IMR-90 (cell line): ENCODE results near the gene ATXN10. TPM values are rescaled to one million over a fixed set of nuclear protein-coding genes. Genes with fewer than 3 reads are reported as not detected.

ENCODE experiments used
- ATAC-seq: fragments of 200-7000 bp; cut with Tn5 transposase; 2 replicates; pipeline ENCODE4 v1.9.1; 2020; ENCODE audit warnings: low read depth, mild to moderate bottlenecking, moderate library complexity
- BruUV-seq: library from RNA; stranded (reverse); fragments of 400-500 nt; replicated peaks from 2 replicates; lab custom pipeline; 2021; lab: Mats Ljungman, UMichigan
- CTCF ChIA-PET: fragments of 300-600 bp; formaldehyde crosslinking; extraction: SDS; loops from one replicate; lab custom pipeline; 2021; ENCODE audit warnings: antibody characterized with exemption; lab: Yijun Ruan, JAX
- POLR2A ChIA-PET: fragments of 300-600 bp; sonication (Branson Sonifier 250); formaldehyde crosslinking; loops from one replicate; lab custom pipeline; 2022; ENCODE audit warnings: antibody characterized with exemption; ENCODE audit not compliant: unreplicated experiment; lab: Charles Lee
- DNase-seq: peaks from one replicate; pipeline ENCODE4 v3.0.0; 2013
- H2AFZ ChIP-seq: replicated peaks from 2 replicates; pipeline ENCODE3; 2013; ENCODE audit warnings: low read length, mild to moderate bottlenecking; ENCODE audit not compliant: poor library complexity
- H2AK5ac ChIP-seq: 2 replicates; pipeline ENCODE4 v1.6.1; 2013; ENCODE audit warnings: low read depth, low read length, inconsistent platforms
- H2AK9ac ChIP-seq: replicated peaks from 2 replicates; pipeline ENCODE3; 2013; ENCODE audit warnings: mild to moderate bottlenecking, low read depth, low read length, moderate library complexity; ENCODE audit not compliant: poor library complexity
- H2BK120ac ChIP-seq: 2 replicates; pipeline ENCODE4 v1.6.1; 2013; ENCODE audit warnings: low read depth, low read length, inconsistent platforms
- H2BK15ac ChIP-seq: 3 replicates; pipeline ENCODE4 v1.6.1; 2013; ENCODE audit warnings: low read depth, low read length, inconsistent platforms
- H2BK20ac ChIP-seq: 2 replicates; pipeline ENCODE4 v1.6.1; 2013; ENCODE audit warnings: low read depth, mild to moderate bottlenecking, inconsistent platforms, low read length, moderate library complexity
- H2BK5ac ChIP-seq: 2 replicates; pipeline ENCODE4 v1.6.1; 2013; ENCODE audit warnings: mild to moderate bottlenecking, low read depth, low read length, inconsistent platforms; ENCODE audit not compliant: poor library complexity, severe bottlenecking
- H3K14ac ChIP-seq: replicated peaks from 2 replicates; pipeline ENCODE4 v1.6.1; 2013; ENCODE audit warnings: low read depth, low read length, inconsistent platforms
- H3K18ac ChIP-seq: 2 replicates; pipeline ENCODE4 v1.6.1; 2013; ENCODE audit warnings: low read depth, low read length, control low read depth
- H3K23ac ChIP-seq: 2 replicates; pipeline ENCODE4 v1.6.1; 2013; ENCODE audit warnings: low read depth, low read length, inconsistent platforms
- H3K27ac ChIP-seq: 2 replicates; pipeline ENCODE4 v1.5.1; 2013; ENCODE audit warnings: mild to moderate bottlenecking, control low read depth, low read length; ENCODE audit not compliant: insufficient read depth
- H3K27me3 ChIP-seq: 2 replicates; pipeline ENCODE4 v1.6.1; 2013; ENCODE audit warnings: low read length; ENCODE audit not compliant: control insufficient read depth, insufficient read depth
- H3K36me3 ChIP-seq: 2 replicates; pipeline ENCODE4 v1.6.1; 2013; ENCODE audit warnings: low read length, mixed read lengths; ENCODE audit not compliant: control insufficient read depth, insufficient read depth
- H3K4ac ChIP-seq: 2 replicates; pipeline ENCODE4 v1.6.1; 2013; ENCODE audit warnings: low read depth, low read length, inconsistent platforms
- H3K4me1 ChIP-seq: 2 replicates; pipeline ENCODE4 v1.6.1; 2013; ENCODE audit warnings: low read length, mixed read lengths; ENCODE audit not compliant: control insufficient read depth, insufficient read depth
- H3K4me2 ChIP-seq: 2 replicates; pipeline ENCODE4 v1.6.1; 2013; ENCODE audit warnings: low read depth, mild to moderate bottlenecking, control low read depth, low read length, moderate library complexity
- H3K4me3 ChIP-seq: 2 replicates; pipeline ENCODE4 v1.5.1; 2013; ENCODE audit warnings: low read depth, mild to moderate bottlenecking, control low read depth, low read length, moderate library complexity; ENCODE audit not compliant: insufficient read depth
- H3K56ac ChIP-seq: 2 replicates; pipeline ENCODE4 v1.6.1; 2013; ENCODE audit warnings: low read length, inconsistent platforms; ENCODE audit not compliant: insufficient read depth; ENCODE audit errors: extremely low read depth
- H3K79me1 ChIP-seq, 2 experiments: 2 replicates each; pipeline ENCODE4 v1.6.1; 2013; ENCODE audit warnings: low read length in 2 of 2, inconsistent platforms in 1 of 2, low read depth in 1 of 2
- H3K9ac ChIP-seq: 2 replicates; pipeline ENCODE4 v1.6.1; 2013; ENCODE audit warnings: low read depth, low read length, control low read depth
- H3K9me1 ChIP-seq: 2 replicates; pipeline ENCODE4 v1.6.1; 2013; ENCODE audit warnings: low read length, inconsistent platforms; ENCODE audit not compliant: insufficient read depth
- H3K9me3 ChIP-seq: 2 replicates; pipeline ENCODE4 v1.6.1; 2013; ENCODE audit warnings: low read length; ENCODE audit not compliant: control insufficient read depth, insufficient read depth
- H4K20me1 ChIP-seq: 2 replicates; pipeline ENCODE4 v1.6.1; 2013; ENCODE audit warnings: low read length, inconsistent platforms; ENCODE audit not compliant: insufficient read depth
- H4K5ac ChIP-seq: 2 replicates; pipeline ENCODE4 v1.6.1; 2013; ENCODE audit warnings: mild to moderate bottlenecking, low read depth, low read length, control low read depth
- H4K8ac ChIP-seq, 2 experiments: 2 replicates each; pipeline ENCODE4 v1.6.1; 2013; ENCODE audit warnings: low read depth in 2 of 2, low read length in 2 of 2, control low read depth in 1 of 2, inconsistent platforms in 1 of 2
- H4K91ac ChIP-seq: 2 replicates; pipeline ENCODE4 v1.6.1; 2013; ENCODE audit warnings: low read depth, low read length, inconsistent platforms; ENCODE audit not compliant: insufficient read depth
- BHLHE40 ChIP-seq: fragments of 150-350 bp; IDR thresholded peaks from 2 replicates; pipeline ENCODE4 v1.6.1; 2016; ENCODE audit warnings: mild to moderate bottlenecking, low read depth, low read length
- CEBPB ChIP-seq: IDR thresholded peaks from 2 replicates; pipeline ENCODE4 v1.6.1; 2012; ENCODE audit warnings: low read depth, low read length, improper control_type of control experiment
- CHD1 ChIP-seq: IDR thresholded peaks from 2 replicates; pipeline ENCODE4 v1.6.1; 2012; ENCODE audit warnings: low read depth, low read length, improper control_type of control experiment
- FOS ChIP-seq: fragments of 150-350 bp; IDR thresholded peaks from 2 replicates; pipeline ENCODE4 v1.6.1; 2016; ENCODE audit warnings: low read depth, low read length
- MAFK ChIP-seq: IDR thresholded peaks from 2 replicates; pipeline ENCODE4 v1.6.1; 2012; ENCODE audit warnings: low read depth, low read length, improper control_type of control experiment
- MAZ ChIP-seq: IDR thresholded peaks from 2 replicates; pipeline ENCODE4 v1.6.1; 2012; ENCODE audit warnings: low read depth, mild to moderate bottlenecking, low read length, improper control_type of control experiment, moderate library complexity, borderline replicate concordance
- MXI1 ChIP-seq: IDR thresholded peaks from 2 replicates; pipeline ENCODE4 v1.6.1; 2012; ENCODE audit warnings: low read depth, mild to moderate bottlenecking, low read length, moderate library complexity, borderline replicate concordance
- NFE2L2 ChIP-seq: fragments of 150-350 bp; IDR thresholded peaks from 2 replicates; pipeline ENCODE4 v1.6.1; 2016; ENCODE audit warnings: low read depth, mild to moderate bottlenecking, low read length
- POLR2A ChIP-seq: IDR thresholded peaks from 2 replicates; pipeline ENCODE4 v1.6.1; 2012; ENCODE audit warnings: mild to moderate bottlenecking, low read depth, low read length
- RAD21 ChIP-seq: IDR thresholded peaks from 2 replicates; pipeline ENCODE4 v1.6.1; 2012; ENCODE audit warnings: low read length, improper control_type of control experiment
- RCOR1 ChIP-seq: IDR thresholded peaks from 2 replicates; pipeline ENCODE4 v1.6.1; 2012; ENCODE audit warnings: mild to moderate bottlenecking, low read length, improper control_type of control experiment; ENCODE audit not compliant: insufficient replicate concordance
- RFX5 ChIP-seq: IDR thresholded peaks from 2 replicates; pipeline ENCODE4 v1.8.0; 2012; ENCODE audit warnings: low read depth, mild to moderate bottlenecking, low read length, moderate library complexity
- SMC3 ChIP-seq: fragments of 150-350 bp; IDR thresholded peaks from 2 replicates; pipeline ENCODE4 v1.6.1; 2016; ENCODE audit warnings: low read depth, mild to moderate bottlenecking, antibody characterized with exemption, low read length, moderate library complexity
- WGBS, 2 experiments: methylation state at CpG; one replicate each; pipeline versions ENCODE4 v1.1.5 to v1.1.7; 2013; ENCODE audit warnings: missing lambda C conversion rate in 2 of 2; ENCODE audit not compliant: insufficient read length in 1 of 2; ENCODE audit errors: extremely low coverage in 2 of 2; 5-methylcytosine and 5-hydroxymethylcytosine counted together
- dilution Hi-C: fragments of 300-500 bp; cut with HindIII; formaldehyde crosslinking; loops from one replicate; pipeline ENCODE4 v1.14.3; 2018; ENCODE audit warnings: low sequenced_read_pairs; ENCODE audit not compliant: unreplicated experiment
- in situ Hi-C: fragments of 300-500 bp; cut with MboI; formaldehyde crosslinking; loops from 3 replicates; pipeline ENCODE4 v1.14.3; 2019; ENCODE audit warnings: low sequenced_read_pairs, inconsistent platforms, mixed read lengths
- intact Hi-C: fragments of 100-400 bp; cut with micrococcal nuclease; formaldehyde crosslinking; loops from 2 replicates; pipeline ENCODE4 v1.10.0; 2022
- polyA plus RNA-seq, 3 experiments: library from polyadenylated mRNA; depleted of rRNA; stranded (reverse); fragments of >200 nt; gene quantifications; 2 replicates each; pipeline ENCODE4 v1.2.3, GENCODE V29; 2012; ENCODE audit warnings: low replicate concordance in 1 of 3
- total RNA-seq: library from RNA; depleted of rRNA; stranded (reverse); fragments of >200 nt; gene quantifications from 2 replicates; pipeline ENCODE4 v1.2.3, GENCODE V29; 2012
- TF ChIP-seq, protein P1 (sequence below): fragments of 150-350 bp; IDR thresholded peaks from 2 replicates; pipeline ENCODE4 v1.6.1; 2017; ENCODE audit warnings: mild to moderate bottlenecking, antibody characterized with exemption, low read length, low read depth
- TF ChIP-seq, protein P2 (sequence below): fragments of 150-350 bp; IDR thresholded peaks from 2 replicates; pipeline ENCODE4 v1.6.1; 2016; ENCODE audit warnings: low read depth, mild to moderate bottlenecking, low read length, moderate library complexity, borderline replicate concordance
- TF ChIP-seq, protein P3 (sequence below): conservative IDR thresholded peaks from 2 replicates; pipeline ENCODE4 v1.5.1; 2012; ENCODE audit warnings: mild to moderate bottlenecking, low read depth, low read length, improper control_type of control experiment

The ATXN10 gene
- total and polyA plus RNA-seq, 2 of the 4 experiments (the other 2 are of a cell fraction) = 116 to 231 TPM

DNA sequence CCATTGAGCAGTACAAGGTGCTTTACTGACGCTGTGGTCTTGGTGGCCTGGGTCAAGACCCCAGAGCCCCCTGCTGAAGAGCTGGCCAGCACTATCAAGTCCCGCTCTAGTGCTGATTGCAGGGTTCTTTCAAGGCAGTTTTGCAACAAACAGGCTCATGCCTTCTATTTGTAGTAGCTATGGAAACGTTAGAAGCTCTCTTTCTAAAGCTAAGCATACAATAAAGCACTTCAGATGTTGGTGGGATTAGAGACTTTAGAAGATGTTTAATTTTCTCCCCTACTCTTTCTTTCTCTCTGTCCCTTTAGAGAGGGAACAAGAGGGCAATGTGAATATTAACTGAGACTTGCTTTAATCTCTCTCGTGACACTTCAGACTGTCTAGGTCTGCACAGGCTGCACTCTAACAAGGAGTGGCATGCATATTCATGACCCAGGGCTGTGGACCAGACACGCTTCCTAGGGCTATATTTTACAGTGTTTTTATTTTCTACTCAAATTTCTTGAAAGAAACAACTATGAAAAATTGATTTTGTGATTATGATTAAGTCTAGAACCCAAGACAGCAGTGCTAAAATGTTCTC is 166.8 kb downstream of the ATXN10 start:
- no peak overlapping the region for H3K4ac ChIP-seq
- H3K56ac ChIP-seq = no peak overlapping the region
- H2BK5ac ChIP-seq = no peak overlapping the region
- no peak overlapping the region for H3K27ac ChIP-seq
- H2BK120ac ChIP-seq = no peak overlapping the region
- no peak overlapping the region for H2AK9ac ChIP-seq
- ATAC-seq (no peak), DNase-seq (no peak)
- H3K23ac ChIP-seq = no peak overlapping the region
- no peak overlapping the region for H4K5ac ChIP-seq
- H3K4me1 ChIP-seq = peaks cover 5% of the 10 kb centered on the region; the same call in 1 of the 2 replicates
- no peak overlapping the region for H2BK15ac ChIP-seq
- no peak overlapping the region for H3K9ac ChIP-seq
- H2AFZ ChIP-seq = no peak overlapping the region
- no peak overlapping the region for H3K18ac ChIP-seq
- TF ChIP-seq RCOR1 (no peak), NFE2L2 (no peak), POLR2A (no peak), RAD21 (no peak), CHD1 (no peak), MAFK (no peak), RFX5 (no peak), BHLHE40 (no peak), MXI1 (no peak), FOS (no peak), CEBPB (no peak), MAZ (no peak), SMC3 (no peak)
- TF ChIP-seq, protein P1, sequence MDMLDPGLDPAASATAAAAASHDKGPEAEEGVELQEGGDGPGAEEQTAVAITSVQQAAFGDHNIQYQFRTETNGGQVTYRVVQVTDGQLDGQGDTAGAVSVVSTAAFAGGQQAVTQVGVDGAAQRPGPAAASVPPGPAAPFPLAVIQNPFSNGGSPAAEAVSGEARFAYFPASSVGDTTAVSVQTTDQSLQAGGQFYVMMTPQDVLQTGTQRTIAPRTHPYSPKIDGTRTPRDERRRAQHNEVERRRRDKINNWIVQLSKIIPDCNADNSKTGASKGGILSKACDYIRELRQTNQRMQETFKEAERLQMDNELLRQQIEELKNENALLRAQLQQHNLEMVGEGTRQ = no peak
- TF ChIP-seq, protein P2, sequence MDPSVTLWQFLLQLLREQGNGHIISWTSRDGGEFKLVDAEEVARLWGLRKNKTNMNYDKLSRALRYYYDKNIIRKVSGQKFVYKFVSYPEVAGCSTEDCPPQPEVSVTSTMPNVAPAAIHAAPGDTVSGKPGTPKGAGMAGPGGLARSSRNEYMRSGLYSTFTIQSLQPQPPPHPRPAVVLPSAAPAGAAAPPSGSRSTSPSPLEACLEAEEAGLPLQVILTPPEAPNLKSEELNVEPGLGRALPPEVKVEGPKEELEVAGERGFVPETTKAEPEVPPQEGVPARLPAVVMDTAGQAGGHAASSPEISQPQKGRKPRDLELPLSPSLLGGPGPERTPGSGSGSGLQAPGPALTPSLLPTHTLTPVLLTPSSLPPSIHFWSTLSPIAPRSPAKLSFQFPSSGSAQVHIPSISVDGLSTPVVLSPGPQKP = no peak
- TF ChIP-seq, protein P3, sequence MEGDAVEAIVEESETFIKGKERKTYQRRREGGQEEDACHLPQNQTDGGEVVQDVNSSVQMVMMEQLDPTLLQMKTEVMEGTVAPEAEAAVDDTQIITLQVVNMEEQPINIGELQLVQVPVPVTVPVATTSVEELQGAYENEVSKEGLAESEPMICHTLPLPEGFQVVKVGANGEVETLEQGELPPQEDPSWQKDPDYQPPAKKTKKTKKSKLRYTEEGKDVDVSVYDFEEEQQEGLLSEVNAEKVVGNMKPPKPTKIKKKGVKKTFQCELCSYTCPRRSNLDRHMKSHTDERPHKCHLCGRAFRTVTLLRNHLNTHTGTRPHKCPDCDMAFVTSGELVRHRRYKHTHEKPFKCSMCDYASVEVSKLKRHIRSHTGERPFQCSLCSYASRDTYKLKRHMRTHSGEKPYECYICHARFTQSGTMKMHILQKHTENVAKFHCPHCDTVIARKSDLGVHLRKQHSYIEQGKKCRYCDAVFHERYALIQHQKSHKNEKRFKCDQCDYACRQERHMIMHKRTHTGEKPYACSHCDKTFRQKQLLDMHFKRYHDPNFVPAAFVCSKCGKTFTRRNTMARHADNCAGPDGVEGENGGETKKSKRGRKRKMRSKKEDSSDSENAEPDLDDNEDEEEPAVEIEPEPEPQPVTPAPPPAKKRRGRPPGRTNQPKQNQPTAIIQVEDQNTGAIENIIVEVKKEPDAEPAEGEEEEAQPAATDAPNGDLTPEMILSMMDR = no peak
- peaks cover 27% of the 10 kb centered on the region for H3K36me3 ChIP-seq
- H2BK20ac ChIP-seq = no peak overlapping the region
- peaks cover 35 to 80% of the 10 kb centered on the region in 2 experiments for H3K79me1 ChIP-seq
- ChIA-PET POLR2A (no interaction called here), CTCF (no interaction called here)
- H3K9me3 ChIP-seq = no peaks in the 10 kb centered on the region
- no peak overlapping the region for H3K14ac ChIP-seq
- in situ Hi-C loops (no loop called here), dilution Hi-C loops (no loop called here), intact Hi-C loops (no loop called here)
- 100% methylated on average over 1 of the region's 5 CpGs; no CpG with 5 or more reads in 1 of the 2 experiments for WGBS, 2 experiments
- peaks cover 25% of the 10 kb centered on the region for H3K9me1 ChIP-seq
- no TSS peak for BruUV-seq
- H3K4me2 ChIP-seq = no peak overlapping the region
- H4K20me1 ChIP-seq = peaks cover 23% of the 10 kb centered on the region; the same call in 1 of the 2 replicates
- H3K27me3 ChIP-seq = no peaks in the 10 kb centered on the region
- no peak overlapping the region for H4K8ac ChIP-seq
- no peak overlapping the region for H4K91ac ChIP-seq
- no peak overlapping the region for H2AK5ac ChIP-seq
- H3K4me3 ChIP-seq = no peak overlapping the region
